Karpas-422 (cell line): ENCODE measurements around the gene TP63. TPM values are rescaled to one million over a fixed set of nuclear protein-coding genes. Genes with fewer than 3 reads are reported as not detected.
"Not testable (repeated sequence)": the region's sequence is repeated elsewhere in the genome, so short reads cannot be mapped to it uniquely, and the experiment has no call there.

Experiments
- DNase-seq: peaks from one replicate; pipeline ENCODE4 v3.0.0-alpha.2; 2015
- H2AFZ ChIP-seq: fragments of 200-600 bp; sonication (generic); 2 replicates; pipeline ENCODE4 v1.6.1; 2014; ENCODE audit warnings: antibody characterized with exemption, low read length, mixed read lengths
- H3K27ac ChIP-seq: fragments of 200-600 bp; sonication (generic); 2 replicates; pipeline ENCODE4 v1.5.1; 2014; ENCODE audit warnings: mild to moderate bottlenecking, low read length, moderate library complexity
- H3K27me3 ChIP-seq: fragments of 200-600 bp; sonication (generic); 2 replicates; pipeline ENCODE4 v1.6.1; 2014; ENCODE audit warnings: low read length, mixed read lengths
- H3K36me3 ChIP-seq: fragments of 200-600 bp; sonication (generic); 2 replicates; pipeline ENCODE4 v1.6.1; 2014; ENCODE audit warnings: low read length, mixed read lengths; ENCODE audit not compliant: insufficient read depth
- H3K4me1 ChIP-seq: fragments of 200-600 bp; sonication (generic); 2 replicates; pipeline ENCODE4 v1.6.1; 2014; ENCODE audit warnings: mild to moderate bottlenecking, low read length, mixed read lengths
- H3K4me2 ChIP-seq: fragments of 200-600 bp; sonication (generic); 2 replicates; pipeline ENCODE4 v1.6.1; 2014; ENCODE audit warnings: low read length, low read depth, mild to moderate bottlenecking; ENCODE audit not compliant: poor library complexity, severe bottlenecking
- H3K4me3 ChIP-seq: fragments of 200-600 bp; sonication (generic); 2 replicates; pipeline ENCODE4 v1.5.1; 2014; ENCODE audit warnings: mild to moderate bottlenecking, antibody characterized with exemption, low read length, mixed read lengths
- H3K79me2 ChIP-seq: fragments of 200-600 bp; sonication (generic); 2 replicates; pipeline ENCODE4 v1.6.1; 2014; ENCODE audit warnings: mild to moderate bottlenecking, low read length, mixed read lengths
- H3K9ac ChIP-seq: fragments of 200-600 bp; sonication (generic); 2 replicates; pipeline ENCODE4 v1.6.0; 2014; ENCODE audit warnings: low read length
- H3K9me2 ChIP-seq: fragments of 200-600 bp; sonication (generic), shearing (Covaris generic); replicated peaks from 2 replicates; pipeline ENCODE4 v1.6.0; 2014; ENCODE audit warnings: mild to moderate bottlenecking, low read length, moderate library complexity; ENCODE audit not compliant: insufficient read depth
- H3K9me3 ChIP-seq: fragments of 300-700, 200-600 bp; sonication (generic); 2 replicates; pipeline ENCODE4 v1.6.1; 2014; ENCODE audit warnings: low read length, mixed read lengths
- H4K20me1 ChIP-seq: fragments of 200-600 bp; sonication (generic); 2 replicates; pipeline ENCODE4 v1.6.1; 2014; ENCODE audit warnings: mild to moderate bottlenecking, antibody characterized with exemption, low read length, low read depth; ENCODE audit not compliant: insufficient read depth
- total RNA-seq: library from RNA; depleted of rRNA; stranded (reverse); fragments of >200 nt; shearing (Covaris generic); gene quantifications from 2 replicates; pipeline ENCODE4 v1.2.3, GENCODE V29; 2014; ENCODE audit warnings: low replicate concordance

The TP63 gene
- total RNA-seq, 1 experiment from 2014 or later, result not detected

- Histone ChIP-seq H2AFZ (no peak overlapping the region), H3K36me3 (no peaks in the 10 kb centered on the region), H3K27ac (no peak overlapping the region), H4K20me1 (no peaks in the 10 kb centered on the region), H3K4me3 (no peak overlapping the region), H3K79me2 (no peaks in the 10 kb centered on the region), H3K9me3 (peaks cover 3% of the 10 kb centered on the region), H3K9ac (no peak overlapping the region), H3K4me1 (no peaks in the 10 kb centered on the region), H3K9me2 (no peaks in the 10 kb centered on the region), H3K27me3 (no peaks in the 10 kb centered on the region), H3K4me2 (no peak overlapping the region)
- DNase-seq, result no peak
Measured at GRCh38 chr3:189737619-189738018, 106.4 kb downstream of the TP63 start.

GRCh38 chr3:189739378-189739777, 108.2 kb downstream of the TP63 start:
- no peak overlapping the region for H3K27ac ChIP-seq
- H3K79me2 ChIP-seq, result no peaks in the 10 kb centered on the region
- no peak overlapping the region for H3K9ac ChIP-seq
- H3K9me2 ChIP-seq, result no peaks in the 10 kb centered on the region
- H2AFZ ChIP-seq, result no peak overlapping the region
- no peaks in the 10 kb centered on the region for H3K4me1 ChIP-seq
- H3K36me3 ChIP-seq, result no peaks in the 10 kb centered on the region
- H4K20me1 ChIP-seq, result no peaks in the 10 kb centered on the region
- no peak overlapping the region for H3K4me3 ChIP-seq
- H3K4me2 ChIP-seq, result no peak overlapping the region
- no peak for DNase-seq
- no peaks in the 10 kb centered on the region for H3K27me3 ChIP-seq
- peaks cover 15% of the 10 kb centered on the region for H3K9me3 ChIP-seq

GRCh38 chr3:189740156-189740555, 109.0 kb downstream of the TP63 start:
- H3K9me2 ChIP-seq, result no peaks in the 10 kb centered on the region
- peaks cover 23% of the 10 kb centered on the region for H3K9me3 ChIP-seq
- DNase-seq, result no peak
- H3K9ac ChIP-seq, result no peak overlapping the region
- no peak overlapping the region for H2AFZ ChIP-seq
- no peak overlapping the region for H3K4me3 ChIP-seq
- no peak overlapping the region for H3K4me2 ChIP-seq
- no peaks in the 10 kb centered on the region for H4K20me1 ChIP-seq
- H3K27ac ChIP-seq, result no peak overlapping the region
- no peaks in the 10 kb centered on the region for H3K4me1 ChIP-seq
- H3K79me2 ChIP-seq, result no peaks in the 10 kb centered on the region
- no peaks in the 10 kb centered on the region for H3K27me3 ChIP-seq
- no peaks in the 10 kb centered on the region for H3K36me3 ChIP-seq

GRCh38 chr3:189744235-189744634, 113.0 kb downstream of the TP63 start:
- Histone ChIP-seq H4K20me1 (no peaks in the 10 kb centered on the region), H3K36me3 (no peaks in the 10 kb centered on the region), H3K27ac (no peak overlapping the region), H2AFZ (no peak overlapping the region), H3K9me3 (peaks cover 39% of the 10 kb centered on the region), H3K4me1 (no peaks in the 10 kb centered on the region), H3K9me2 (0 out of 2 replicates have a peak, but pooled peaks cover 3% of the 10 kb centered on the region), H3K27me3 (no peaks in the 10 kb centered on the region), H3K4me2 (no peak overlapping the region), H3K79me2 (no peaks in the 10 kb centered on the region), H3K9ac (no peak overlapping the region), H3K4me3 (no peak overlapping the region)
- DNase-seq, result no peak

- H3K27me3 ChIP-seq, result no peaks in the 10 kb centered on the region
- no peak overlapping the region for H3K4me3 ChIP-seq
- DNase-seq, result no peak
- H4K20me1 ChIP-seq, result no peaks in the 10 kb centered on the region
- H3K36me3 ChIP-seq, result no peaks in the 10 kb centered on the region
- no peak overlapping the region for H3K27ac ChIP-seq
- no peak overlapping the region for H2AFZ ChIP-seq
- no peak overlapping the region for H3K9ac ChIP-seq
- 0 out of 2 replicates have a peak, but pooled peaks cover 3% of the 10 kb centered on the region for H3K9me2 ChIP-seq
- no peaks in the 10 kb centered on the region for H3K79me2 ChIP-seq
- peaks cover 39% of the 10 kb centered on the region for H3K9me3 ChIP-seq
- H3K4me1 ChIP-seq, result no peaks in the 10 kb centered on the region
- H3K4me2 ChIP-seq, result no peak overlapping the region
Measured at GRCh38 chr3:189745622-189746021, 114.4 kb downstream of the TP63 start.

GRCh38 chr3:189748046-189748445, 116.9 kb downstream of the TP63 start:
- Histone ChIP-seq H3K9me2 (0 out of 2 replicates have a peak, but pooled peaks cover 3% of the 10 kb centered on the region), H4K20me1 (no peaks in the 10 kb centered on the region), H3K79me2 (no peaks in the 10 kb centered on the region), H3K36me3 (no peaks in the 10 kb centered on the region), H3K9ac (no peak overlapping the region), H3K27me3 (no peaks in the 10 kb centered on the region), H2AFZ (no peak overlapping the region), H3K4me1 (no peaks in the 10 kb centered on the region), H3K4me3 (no peak overlapping the region), H3K9me3 (peaks cover 34% of the 10 kb centered on the region), H3K4me2 (no peak overlapping the region), H3K27ac (no peak overlapping the region)
- DNase-seq, result no peak

GRCh38 chr3:189750972-189751371, 119.8 kb downstream of the TP63 start:
- not testable (repeated sequence) for H3K9me2 ChIP-seq, H3K9ac ChIP-seq, H3K4me3 ChIP-seq, H3K27ac ChIP-seq, DNase-seq, H2AFZ ChIP-seq, H3K4me2 ChIP-seq, H3K4me1 ChIP-seq, H3K27me3 ChIP-seq, H3K79me2 ChIP-seq, H4K20me1 ChIP-seq, H3K36me3 ChIP-seq
- H3K9me3 ChIP-seq, result peaks cover 15% of the 10 kb centered on the region

GRCh38 chr3:189754356-189754755, 123.2 kb downstream of the TP63 start:
- no peaks in the 10 kb centered on the region for H3K36me3 ChIP-seq
- DNase-seq, result no peak
- H3K4me3 ChIP-seq, result no peak overlapping the region
- no peak overlapping the region for H2AFZ ChIP-seq
- H3K79me2 ChIP-seq, result no peaks in the 10 kb centered on the region
- H3K9me2 ChIP-seq, result no peaks in the 10 kb centered on the region
- no peaks in the 10 kb centered on the region for H3K9me3 ChIP-seq
- H3K27me3 ChIP-seq, result 0 out of 2 replicates have a peak, but pooled peaks cover 2% of the 10 kb centered on the region
- H3K4me1 ChIP-seq, result no peaks in the 10 kb centered on the region
- H3K4me2 ChIP-seq, result no peak overlapping the region
- H4K20me1 ChIP-seq, result no peaks in the 10 kb centered on the region
- no peak overlapping the region for H3K9ac ChIP-seq
- H3K27ac ChIP-seq, result no peak overlapping the region

- Histone ChIP-seq H3K4me2 (no peak overlapping the region), H3K4me3 (no peak overlapping the region), H3K27ac (no peak overlapping the region)
Measured at GRCh38 chr3:189756582-189757078, 125.4 kb downstream of the TP63 start.

More at GRCh38 chr3:189756582-189757078, 125.4 kb downstream of the TP63 start:
- Histone ChIP-seq H4K20me1 (no peaks in the 10 kb centered on the region), H3K9me3 (no peaks in the 10 kb centered on the region), H3K9me2 (no peaks in the 10 kb centered on the region), H2AFZ (no peak overlapping the region), H3K4me1 (no peaks in the 10 kb centered on the region), H3K79me2 (no peaks in the 10 kb centered on the region), H3K36me3 (no peaks in the 10 kb centered on the region), H3K27me3 (0 out of 2 replicates have a peak, but pooled peaks cover 2% of the 10 kb centered on the region), H3K9ac (no peak overlapping the region)
- DNase-seq, result no peak
